ENCODE measurements around the gene TCERG1L.

- TF ChIP-seq CTCF (IDR thresholded peaks at IDR 0.05; ENCODE audit: insufficient read depth, low read length, poor library complexity, severe bottlenecking) (no peak), EZH2phosphoT487 (conservative IDR thresholded peaks at IDR 0.05; ENCODE audit: low read length) (no peak)
Measured at GRCh38 chr10:131070856-131071255, 240.7 kb downstream of the TCERG1L start.

Data from SU-DHL-6 (cell line).